ENCODE data around the gene RTN4RL1.

DNA sequence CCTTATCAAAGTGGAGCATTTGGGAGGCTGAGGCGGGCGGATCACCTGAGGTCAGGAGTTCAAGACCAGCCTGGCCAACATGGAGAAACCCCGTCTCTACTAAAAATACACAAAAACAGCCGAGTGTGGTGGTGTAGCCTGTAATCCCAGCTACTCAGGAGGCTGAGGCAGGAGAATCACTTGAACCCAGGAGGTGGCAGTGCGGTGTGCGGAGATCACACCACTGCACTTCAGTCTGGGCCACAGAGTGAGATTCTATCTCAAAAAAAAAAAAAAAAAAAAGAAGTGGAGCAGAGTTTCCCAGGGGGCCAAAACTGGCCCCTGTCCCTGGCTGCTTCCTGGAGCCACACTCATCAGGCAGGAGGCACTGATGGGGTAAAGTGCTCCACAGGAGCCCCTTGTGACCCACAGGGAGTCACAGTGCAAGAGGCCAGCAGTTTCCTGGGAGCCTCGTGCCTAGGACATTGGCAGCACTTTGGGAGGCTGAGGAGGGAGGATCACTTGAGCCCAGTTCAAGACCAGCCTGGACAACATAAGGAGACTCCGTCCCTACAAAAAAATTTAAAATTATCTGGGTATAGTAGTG is 44.4 kb downstream of the RTN4RL1 start:
- TF ChIP-seq, protein P1, sequence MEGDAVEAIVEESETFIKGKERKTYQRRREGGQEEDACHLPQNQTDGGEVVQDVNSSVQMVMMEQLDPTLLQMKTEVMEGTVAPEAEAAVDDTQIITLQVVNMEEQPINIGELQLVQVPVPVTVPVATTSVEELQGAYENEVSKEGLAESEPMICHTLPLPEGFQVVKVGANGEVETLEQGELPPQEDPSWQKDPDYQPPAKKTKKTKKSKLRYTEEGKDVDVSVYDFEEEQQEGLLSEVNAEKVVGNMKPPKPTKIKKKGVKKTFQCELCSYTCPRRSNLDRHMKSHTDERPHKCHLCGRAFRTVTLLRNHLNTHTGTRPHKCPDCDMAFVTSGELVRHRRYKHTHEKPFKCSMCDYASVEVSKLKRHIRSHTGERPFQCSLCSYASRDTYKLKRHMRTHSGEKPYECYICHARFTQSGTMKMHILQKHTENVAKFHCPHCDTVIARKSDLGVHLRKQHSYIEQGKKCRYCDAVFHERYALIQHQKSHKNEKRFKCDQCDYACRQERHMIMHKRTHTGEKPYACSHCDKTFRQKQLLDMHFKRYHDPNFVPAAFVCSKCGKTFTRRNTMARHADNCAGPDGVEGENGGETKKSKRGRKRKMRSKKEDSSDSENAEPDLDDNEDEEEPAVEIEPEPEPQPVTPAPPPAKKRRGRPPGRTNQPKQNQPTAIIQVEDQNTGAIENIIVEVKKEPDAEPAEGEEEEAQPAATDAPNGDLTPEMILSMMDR (conservative IDR thresholded peaks at IDR 0.05; ENCODE audit: low read length): no peak
- TF ChIP-seq EZH2phosphoT487 (IDR thresholded peaks at IDR 0.05; ENCODE audit: borderline replicate concordance): no peak

All from Loucy (cell line).